Naive thymus-derived CD4-positive, alpha-beta T cell (primary cell): ENCODE data around the gene RASA3. TPM values are rescaled to one million over a fixed set of nuclear protein-coding genes. Genes with fewer than 3 reads are reported as not detected.
"Not testable (repeated sequence)": the region's sequence is repeated elsewhere in the genome, so short reads cannot be mapped to it uniquely, and the experiment has no call there.

Source experiments
- ATAC-seq: fragments of 150-1000 bp; cut with Tn5 transposase; 2 replicates; pipeline ENCODE4 v1.10.0; 2021; ENCODE audit warnings: mild to moderate bottlenecking, moderate library complexity
- CTCF ChIA-PET: fragments of 350-600 bp; sonication (Branson Sonifier 250); formaldehyde crosslinking; loops from one replicate; lab custom pipeline; 2021; ENCODE audit warnings: antibody characterized with exemption; lab: Charles Lee
- POLR2A ChIA-PET: fragments of 350-600 bp; sonication (Branson Sonifier 250); formaldehyde crosslinking; loops from one replicate; lab custom pipeline; 2021; ENCODE audit warnings: antibody characterized with exemption, inconsistent platforms; lab: Charles Lee
- DNase-seq, 9 donors: peaks; one replicate each; pipeline versions ENCODE4 v3.0.0 to v3.0.0-alpha.2; 2020 to 2022; ENCODE audit warnings: mixed read lengths in 1 of 9
- H3K27ac ChIP-seq: one replicate; pipeline ENCODE4 v1.7.0; 2013; ENCODE audit warnings: mild to moderate bottlenecking, low read depth, low read length, moderate library complexity
- H3K27me3 ChIP-seq, 2 donors: one replicate each; pipeline ENCODE4 v1.7.0; 2013; ENCODE audit warnings: low read length in 2 of 2, mild to moderate bottlenecking in 2 of 2, moderate library complexity in 2 of 2; ENCODE audit not compliant: control insufficient read depth in 2 of 2, insufficient read depth in 2 of 2
- H3K36me3 ChIP-seq, 3 experiments: 1 replicate in 2 of 3; 2 replicates in 1 of 3; pipeline ENCODE4 v1.7.0; 2013; ENCODE audit warnings: low read length in 3 of 3, mild to moderate bottlenecking in 3 of 3, moderate library complexity in 1 of 3; ENCODE audit not compliant: insufficient read depth in 3 of 3, control insufficient read depth in 2 of 3
- H3K4me1 ChIP-seq, 2 donors: one replicate each; pipeline ENCODE4 v1.7.0; 2013; ENCODE audit warnings: low read length in 2 of 2, mild to moderate bottlenecking in 2 of 2, moderate library complexity in 1 of 2; ENCODE audit not compliant: control insufficient read depth in 2 of 2, insufficient read depth in 2 of 2
- H3K4me3 ChIP-seq: 2 replicates; pipeline ENCODE4 v1.7.0; 2013; ENCODE audit warnings: mild to moderate bottlenecking, low read length
- H3K9me3 ChIP-seq, 3 experiments: 1 replicate in 2 of 3; 2 replicates in 1 of 3; pipeline ENCODE4 v1.7.0; 2013; ENCODE audit warnings: low read length in 3 of 3; ENCODE audit not compliant: control insufficient read depth in 2 of 3
- H3K27ac Mint-ChIP-seq, 9 donors: one replicate each; pipeline ENCODE4 v1.8.0; 2020 to 2022; ENCODE audit warnings: mixed read lengths in 9 of 9, mild to moderate bottlenecking in 8 of 9, moderate library complexity in 5 of 9, inconsistent platforms in 2 of 9
- H3K27me3 Mint-ChIP-seq, 5 donors: one replicate each; pipeline ENCODE4 v1.8.0; 2021 to 2022; ENCODE audit warnings: mixed read lengths in 5 of 5, mild to moderate bottlenecking in 1 of 5
- H3K36me3 Mint-ChIP-seq, 5 donors: one replicate each; pipeline ENCODE4 v1.8.0; 2020 to 2022; ENCODE audit warnings: mixed read lengths in 5 of 5, mild to moderate bottlenecking in 3 of 5, inconsistent platforms in 1 of 5
- H3K4me1 Mint-ChIP-seq, 7 donors: one replicate each; pipeline ENCODE4 v1.8.0; 2020 to 2022; ENCODE audit warnings: mixed read lengths in 7 of 7, mild to moderate bottlenecking in 3 of 7, inconsistent platforms in 1 of 7
- H3K4me3 Mint-ChIP-seq, 10 donors: one replicate each; pipeline ENCODE4 v1.8.0; 2020 to 2022; ENCODE audit warnings: mild to moderate bottlenecking in 10 of 10, mixed read lengths in 10 of 10, moderate library complexity in 6 of 10, inconsistent platforms in 2 of 10
- H3K9me3 Mint-ChIP-seq, 11 donors: one replicate each; pipeline ENCODE4 v1.8.0; 2020 to 2022; ENCODE audit warnings: mixed read lengths in 11 of 11, mild to moderate bottlenecking in 4 of 11, inconsistent platforms in 1 of 11, moderate library complexity in 1 of 11
- intact Hi-C, 2 donors: fragments of 100-400 bp; cut with micrococcal nuclease; formaldehyde crosslinking; loops; one replicate each; pipeline ENCODE4 v1.15.1; 2023
- polyA plus RNA-seq, 2 donors: library from polyadenylated mRNA; unstranded; fragments of 300-500 nt; fragmentation: Illumina TruSeq; gene quantifications; one replicate each; pipeline ENCODE4 v1.2.3, GENCODE V29; 2021
- total RNA-seq, 6 experiments: library from RNA in 5 of 6; stranded (reverse) in 5 of 6; gene quantifications; 1 replicate in 5 of 6; 2 replicates in 1 of 6; pipeline ENCODE4 v1.2.3 and lab custom pipeline; 2021 to 2026

Gene RASA3
- total and polyA plus RNA-seq, 7 experiments from 2014 or later: 109 to 227 (median 195) TPM

DNA sequence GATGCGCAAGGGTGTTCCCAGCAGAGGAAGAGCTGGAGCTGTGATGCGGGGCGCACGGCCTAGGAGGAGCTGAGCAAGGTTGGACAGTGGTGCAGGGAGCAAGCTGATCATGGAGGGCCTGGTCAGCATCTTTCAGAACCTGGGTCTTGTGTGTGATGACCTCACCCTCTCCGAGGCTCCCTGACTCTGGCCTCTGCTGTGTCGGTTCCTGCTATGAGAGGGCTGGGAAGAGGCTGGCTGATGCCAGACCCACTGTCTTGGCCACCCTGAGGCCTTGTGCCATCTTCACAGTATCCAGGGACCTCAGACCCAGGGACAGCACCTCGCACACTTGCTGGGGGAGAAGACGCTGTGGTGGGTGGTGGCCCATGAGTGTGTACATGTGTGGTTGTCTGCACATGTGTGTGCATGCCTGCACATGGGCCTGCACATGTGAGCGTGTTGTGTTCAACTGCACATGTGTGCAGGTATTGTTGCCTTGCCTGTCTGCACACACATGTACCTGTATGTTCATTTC is 142.0 kb downstream of the RASA3 start:
- Histone ChIP-seq H3K4me3 (no peak overlapping the region), H3K36me3 (peaks cover 31 to 62% (median 32%) of the 10 kb centered on the region in 3 experiments), H3K27ac (no peak overlapping the region), H3K4me1 (no peaks in the 10 kb centered on the region), H3K27me3 (no peaks in the 10 kb centered on the region), H3K9me3 (no peaks in the 10 kb centered on the region)
- peaks cover 17 to 46% (median 25%) of the 10 kb centered on the region in 5 donors for H3K36me3 Mint-ChIP-seq
- peaks cover 0 to 21% (median 5%) of the 10 kb centered on the region in 7 donors for H3K4me1 Mint-ChIP-seq
- POLR2A ChIA-PET: no interaction called here
- CTCF ChIA-PET: no interaction called here
- intact Hi-C loops: loop anchor here in 1 of 2 donors (10.0 kb wide), 1 partner anchor 176 kb away; no protein-coding TSS in a partner anchor
- H3K4me3 Mint-ChIP-seq: no peak overlapping the region
- DNase-seq (no peak), ATAC-seq (no peak)
- peaks cover 0 to 18% (median 0%) of the 10 kb centered on the region in 11 donors for H3K9me3 Mint-ChIP-seq
- no peaks in the 10 kb centered on the region for H3K27me3 Mint-ChIP-seq
- H3K27ac Mint-ChIP-seq: peak overlapping the region in 8 of 9 donors; percentile 20 to 85 (median 71)

DNA sequence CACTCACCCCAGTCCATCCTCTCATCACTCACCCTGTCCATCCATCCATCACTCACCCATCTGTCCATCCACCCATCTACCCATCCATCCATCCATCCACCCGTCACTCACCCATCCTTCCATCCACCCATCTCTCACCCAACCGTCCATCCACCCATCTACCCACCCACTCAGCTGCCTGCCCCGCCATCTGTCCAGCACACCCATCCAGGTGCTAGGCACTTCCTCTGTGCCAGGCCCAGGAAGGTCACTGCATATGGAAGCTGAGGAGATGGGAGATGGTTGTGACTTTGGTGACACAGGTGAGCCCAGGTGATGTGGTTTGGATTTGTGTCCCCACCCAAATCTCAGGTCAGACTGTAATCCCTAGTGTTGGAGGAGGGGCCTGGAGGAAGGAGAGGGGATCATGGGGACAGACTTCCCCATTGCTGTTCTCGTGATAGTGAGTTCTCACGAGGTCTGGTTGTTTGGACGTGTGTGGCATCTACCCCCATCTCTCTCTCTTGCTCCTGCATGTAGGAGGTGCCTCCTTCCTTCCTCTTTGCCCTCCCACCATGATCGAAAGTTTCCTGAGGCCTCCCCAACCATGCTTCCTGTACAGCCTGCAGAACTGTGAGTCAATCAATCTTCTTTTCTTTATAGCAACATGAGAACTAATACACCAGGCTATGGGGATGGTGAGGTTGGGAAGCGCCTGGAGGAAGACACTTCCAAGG is 142.7 kb downstream of the RASA3 start:
- Mint-ChIP-seq H3K9me3 (peaks cover 0 to 18% (median 0%) of the 10 kb centered on the region in 11 donors), H3K27me3 (no peaks in the 10 kb centered on the region), H3K4me1 (peaks cover 0 to 21% (median 5%) of the 10 kb centered on the region in 7 donors), H3K27ac (peak overlapping the region; percentile 43 to 85 (median 71)), H3K36me3 (peaks cover 17 to 46% (median 25%) of the 10 kb centered on the region in 5 donors), H3K4me3 (peak overlapping the region in 1 of 10 donors; percentile 21)
- H3K36me3 ChIP-seq: peaks cover 31 to 56% (median 32%) of the 10 kb centered on the region in 3 experiments
- H3K4me1 ChIP-seq: no peaks in the 10 kb centered on the region
- H3K9me3 ChIP-seq: no peaks in the 10 kb centered on the region
- H3K4me3 ChIP-seq: no peak overlapping the region
- DNase-seq (no peak), ATAC-seq (no peak)
- H3K27ac ChIP-seq: no peak overlapping the region
- no peaks in the 10 kb centered on the region for H3K27me3 ChIP-seq
- intact Hi-C loops: loop anchor here in 1 of 2 donors (10.0 kb wide), 1 partner anchor 175 kb away; no protein-coding TSS in a partner anchor
- POLR2A ChIA-PET: no interaction called here
- CTCF ChIA-PET: no interaction called here

DNA sequence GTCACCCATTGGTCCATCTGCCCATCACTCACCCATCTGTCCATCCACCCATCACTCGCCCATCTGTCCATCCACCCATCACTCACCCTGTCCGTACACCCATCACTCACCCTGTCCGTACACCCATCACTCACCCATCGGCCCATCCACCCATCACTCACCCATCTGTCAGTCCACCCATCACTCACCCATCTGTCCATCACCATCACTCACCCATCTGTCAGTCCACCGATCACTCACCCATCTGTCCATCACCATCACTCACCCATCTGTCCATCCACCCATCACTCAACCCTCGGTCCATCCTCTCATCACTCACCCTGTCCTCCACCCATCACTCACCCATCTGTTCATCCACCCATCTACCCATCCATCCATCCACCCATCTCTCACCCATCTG is 143.6 kb downstream of the RASA3 start:
- H3K27me3 Mint-ChIP-seq, H3K4me3 ChIP-seq, DNase-seq, ATAC-seq, H3K27ac ChIP-seq, intact Hi-C loops, H3K4me1 ChIP-seq, POLR2A ChIA-PET, H3K27me3 ChIP-seq, H3K9me3 ChIP-seq, CTCF ChIA-PET: not testable (repeated sequence)
- H3K36me3 ChIP-seq: peaks cover 31 to 47% (median 32%) of the 10 kb centered on the region in 3 experiments
- Mint-ChIP-seq H3K27ac (peak overlapping the region; percentile 14 to 85 (median 49)), H3K4me1 (peaks cover 0 to 16% (median 5%) of the 10 kb centered on the region in 7 donors), H3K4me3 (peak overlapping the region in 1 of 10 donors; percentile 23), H3K9me3 (peaks cover 0 to 21% (median 0%) of the 10 kb centered on the region in 11 donors), H3K36me3 (peaks cover 17 to 48% (median 19%) of the 10 kb centered on the region in 5 donors)

DNA sequence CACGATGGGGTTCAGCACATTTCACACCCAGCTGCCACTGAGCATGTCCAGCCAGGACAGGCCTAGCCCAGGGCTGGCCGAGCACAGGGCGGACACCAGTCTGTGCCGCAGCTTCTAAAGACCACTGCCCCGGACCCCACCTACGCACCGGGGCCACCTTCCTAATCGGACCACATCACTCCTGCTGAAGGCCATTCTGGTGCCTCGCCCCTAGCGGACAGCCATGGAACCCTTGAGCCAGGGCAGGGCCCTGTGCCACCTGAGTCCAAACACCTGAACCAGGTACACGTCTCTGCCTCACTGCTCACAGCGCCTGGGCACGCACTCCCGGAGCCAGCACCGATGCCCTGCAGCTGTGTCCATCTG is 150.1 kb downstream of the RASA3 start:
- Histone ChIP-seq H3K9me3 (no peaks in the 10 kb centered on the region), H3K27ac (no peak overlapping the region), H3K4me1 (no peaks in the 10 kb centered on the region), H3K36me3 (peaks cover 22 to 55% (median 29%) of the 10 kb centered on the region in 3 experiments), H3K4me3 (no peak overlapping the region), H3K27me3 (no peaks in the 10 kb centered on the region)
- H3K27me3 Mint-ChIP-seq: peaks cover 0 to 2% (median 0%) of the 10 kb centered on the region in 5 donors
- peak in 1 of 9 donors; percentile 3 for DNase-seq
- H3K36me3 Mint-ChIP-seq: peaks cover 15 to 53% (median 37%) of the 10 kb centered on the region in 5 donors
- peaks cover 0 to 8% (median 3%) of the 10 kb centered on the region in 7 donors for H3K4me1 Mint-ChIP-seq
- H3K9me3 Mint-ChIP-seq: peaks cover 0 to 24% (median 0%) of the 10 kb centered on the region in 11 donors
- ChIA-PET CTCF (no interaction called here), POLR2A (interaction anchor here (1.7 kb wide), 1 partner anchor 11 kb away, joined by 4 read pairs; no protein-coding TSS in a partner anchor)
- peak overlapping the region in 1 of 10 donors; percentile 45 for H3K4me3 Mint-ChIP-seq
- H3K27ac Mint-ChIP-seq: peak overlapping the region in 1 of 9 donors; percentile 47
- peak; percentile 21 for ATAC-seq
- intact Hi-C loops: no loop called here

DNA sequence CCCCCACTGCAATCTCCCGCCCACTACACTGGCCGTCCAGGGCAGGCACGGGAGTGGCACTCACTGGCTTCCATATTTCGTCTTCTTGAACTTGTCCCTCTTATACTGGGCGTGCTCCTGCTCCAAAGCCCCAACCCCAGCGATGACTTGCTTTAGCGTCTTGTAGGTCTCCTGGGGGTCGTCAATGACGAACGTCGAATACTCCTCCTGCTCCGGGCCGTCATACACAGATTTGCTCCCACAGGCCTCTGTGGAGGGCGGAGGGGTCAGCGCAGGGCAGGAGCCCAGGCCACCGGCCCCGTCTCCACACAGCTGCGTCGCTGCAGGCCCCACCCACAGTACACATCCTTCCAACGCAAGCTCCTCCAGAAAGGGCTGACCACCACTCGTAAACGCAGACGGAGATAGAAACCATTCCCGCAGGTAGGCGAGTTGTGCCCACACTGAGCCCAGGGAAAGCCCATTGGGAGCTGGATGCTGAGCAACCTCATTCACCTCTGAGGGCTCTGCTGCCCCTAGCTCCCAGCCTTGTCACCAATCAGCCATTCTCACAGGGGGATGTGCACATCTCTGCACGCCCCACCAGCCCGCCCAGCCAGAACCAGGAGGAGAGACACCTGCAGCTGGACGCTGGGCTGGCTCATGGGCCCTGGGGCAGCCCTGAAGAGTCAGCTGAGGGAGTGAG is 150.7 kb downstream of the RASA3 start:
- intact Hi-C loops: no loop called here
- peaks cover 15 to 55% (median 37%) of the 10 kb centered on the region in 5 donors for H3K36me3 Mint-ChIP-seq
- H3K27me3 ChIP-seq: no peaks in the 10 kb centered on the region
- peaks cover 0 to 26% (median 0%) of the 10 kb centered on the region in 11 donors for H3K9me3 Mint-ChIP-seq
- CTCF ChIA-PET: no interaction called here
- no peak overlapping the region for H3K4me3 ChIP-seq
- peaks cover 0 to 2% (median 0%) of the 10 kb centered on the region in 5 donors for H3K27me3 Mint-ChIP-seq
- peak overlapping the region in 4 of 10 donors; percentile 13 to 45 (median 24) for H3K4me3 Mint-ChIP-seq
- H3K4me1 Mint-ChIP-seq: peaks cover 0 to 8% (median 3%) of the 10 kb centered on the region in 7 donors
- H3K27ac ChIP-seq: no peak overlapping the region
- peak overlapping the region in 5 of 9 donors; percentile 20 to 82 (median 44) for H3K27ac Mint-ChIP-seq
- DNase-seq: peak in 1 of 9 donors; percentile 6
- no peaks in the 10 kb centered on the region for H3K4me1 ChIP-seq
- no peak for ATAC-seq
- POLR2A ChIA-PET: interaction anchor here (1.7 kb wide), 1 partner anchor 12 kb away, joined by 4 read pairs; no protein-coding TSS in a partner anchor
- no peaks in the 10 kb centered on the region for H3K9me3 ChIP-seq
- peaks cover 28 to 61% (median 33%) of the 10 kb centered on the region in 3 experiments for H3K36me3 ChIP-seq

DNA sequence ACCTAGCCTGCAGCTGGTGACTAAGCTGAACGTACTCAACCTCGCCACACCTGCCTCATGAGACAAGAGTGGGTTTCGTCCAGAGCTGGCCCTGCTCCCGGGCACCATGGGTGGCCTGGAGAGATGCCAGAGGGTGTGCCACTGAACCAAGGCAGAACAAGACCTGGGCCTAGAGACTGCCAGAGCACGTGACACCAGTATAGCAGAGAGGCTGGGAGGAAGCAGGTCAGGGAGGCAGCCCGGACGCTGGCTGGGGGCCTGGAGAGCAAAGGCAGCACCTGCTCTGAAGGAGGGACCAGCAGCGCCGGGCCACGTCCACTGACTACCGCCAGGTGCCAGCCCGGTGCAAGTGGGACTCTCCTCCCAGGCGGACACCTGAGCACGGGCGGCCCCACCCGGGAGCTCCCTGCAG is 151.2 kb downstream of the RASA3 start:
- Histone ChIP-seq H3K9me3 (no peaks in the 10 kb centered on the region), H3K4me3 (no peak overlapping the region), H3K4me1 (no peaks in the 10 kb centered on the region), H3K36me3 (peaks cover 28 to 66% (median 38%) of the 10 kb centered on the region in 3 experiments), H3K27me3 (no peaks in the 10 kb centered on the region), H3K27ac (no peak overlapping the region)
- intact Hi-C loops: no loop called here
- Mint-ChIP-seq H3K4me1 (peaks cover 0 to 8% (median 3%) of the 10 kb centered on the region in 7 donors), H3K27ac (peak overlapping the region in 4 of 9 donors; percentile 36 to 92 (median 76)), H3K4me3 (peak overlapping the region in 3 of 10 donors; percentile 29 to 45 (median 44)), H3K27me3 (peaks cover 0 to 2% (median 0%) of the 10 kb centered on the region in 5 donors), H3K9me3 (peaks cover 0 to 30% (median 0%) of the 10 kb centered on the region in 11 donors), H3K36me3 (peaks cover 15 to 55% (median 37%) of the 10 kb centered on the region in 5 donors)
- ChIA-PET CTCF (no interaction called here), POLR2A (no interaction called here)
- DNase-seq: peak in 1 of 9 donors; percentile 5
- ATAC-seq: peak; percentile 3
